DOHH2 (cell line): ENCODE measurements around the gene HES1.

Experiments
- CTCF ChIP-seq: fragments of 200-600 bp; sonication (generic); IDR thresholded peaks from one replicate; pipeline ENCODE4 v1.5.1; 2014; ENCODE audit warnings: antibody characterized with exemption, mild to moderate bottlenecking, low read depth, low read length; ENCODE audit not compliant: poor library complexity, severe bottlenecking
- EZH2phosphoT487 ChIP-seq: fragments of 200-600 bp; sonication (generic); IDR thresholded peaks from 2 replicates; pipeline ENCODE4 v1.6.1; 2017; ENCODE audit warnings: borderline replicate concordance, mild to moderate bottlenecking, antibody characterized with exemption, low read length, moderate library complexity, mixed read lengths

- TF ChIP-seq CTCF (no peak), EZH2phosphoT487 (no peak)
Measured at GRCh38 chr3:194136519-194137007, 615 bp downstream of the HES1 start.
